KMS-11 (cell line): ENCODE data around the gene TRIO.

Source experiments
- H2AFZ ChIP-seq: fragments of 200-600 bp; sonication (generic); 2 replicates; pipeline ENCODE4 v1.6.1; 2016; ENCODE audit warnings: antibody characterized with exemption, mixed run types, low read depth
- H3K27ac ChIP-seq: fragments of 200-600 bp; sonication (generic); 2 replicates; pipeline ENCODE4 v1.6.1; 2016; ENCODE audit warnings: mild to moderate bottlenecking, mixed run types
- H3K27me3 ChIP-seq: fragments of 200-600 bp; sonication (generic); 2 replicates; pipeline ENCODE4 v1.6.1; 2017; ENCODE audit warnings: mild to moderate bottlenecking, low read depth, mixed run types, moderate library complexity; ENCODE audit not compliant: insufficient read depth
- H3K36me3 ChIP-seq: fragments of 200-600 bp; sonication (generic); 2 replicates; pipeline ENCODE4 v1.6.1; 2017; ENCODE audit warnings: mild to moderate bottlenecking, mixed run types; ENCODE audit not compliant: insufficient read depth
- H3K4me1 ChIP-seq: fragments of 200-600 bp; sonication (generic); 2 replicates; pipeline ENCODE4 v1.6.1; 2016; ENCODE audit warnings: mild to moderate bottlenecking, low read depth, mixed run types; ENCODE audit not compliant: poor library complexity, severe bottlenecking
- H3K4me2 ChIP-seq: fragments of 200-600 bp; sonication (generic); 2 replicates; pipeline ENCODE4 v1.7.0; 2016; ENCODE audit warnings: mild to moderate bottlenecking, mixed run types
- H3K4me3 ChIP-seq: fragments of 200-600 bp; sonication (generic); IDR thresholded peaks from 2 replicates; pipeline ENCODE4 v1.6.1; 2017; ENCODE audit warnings: low read depth, low read length, mixed read lengths; ENCODE audit not compliant: insufficient read depth
- H3K79me2 ChIP-seq: fragments of 200-600 bp; sonication (generic); 2 replicates; pipeline ENCODE4 v1.6.1; 2016; ENCODE audit warnings: low read depth, mixed run types; ENCODE audit not compliant: insufficient read depth
- H3K9ac ChIP-seq: fragments of 200-600 bp; sonication (generic); 2 replicates; pipeline ENCODE4 v1.6.1; 2016; ENCODE audit warnings: mild to moderate bottlenecking, mixed run types
- H4K20me1 ChIP-seq: fragments of 200-600 bp; sonication (generic); 2 replicates; pipeline ENCODE4 v1.6.1; 2016; ENCODE audit warnings: mild to moderate bottlenecking, mixed run types; ENCODE audit not compliant: insufficient read depth
- CTCF ChIP-seq: fragments of 200-600 bp; sonication (generic); conservative IDR thresholded peaks from 2 replicates; pipeline ENCODE4 v1.6.1; 2017; ENCODE audit warnings: low read depth, mild to moderate bottlenecking, antibody characterized with exemption, low read length, moderate library complexity, mixed read lengths

Gene TRIO

GRCh38 chr5:14240359-14240758, 97.2 kb downstream of the TRIO start:
- no peak overlapping the region for H3K4me3 ChIP-seq
- no peak overlapping the region for H3K9ac ChIP-seq
- peaks cover 92% of the 10 kb centered on the region for H3K79me2 ChIP-seq
- no peak overlapping the region for H3K27ac ChIP-seq
- no peaks in the 10 kb centered on the region for H4K20me1 ChIP-seq
- H3K27me3 ChIP-seq = no peaks in the 10 kb centered on the region
- TF ChIP-seq CTCF = no peak
- no peak overlapping the region for H2AFZ ChIP-seq
- 0 out of 2 replicates have a peak overlapping the region, but pooled peaks have one; percentile 7 for H3K4me2 ChIP-seq
- H3K36me3 ChIP-seq = no peaks in the 10 kb centered on the region
- peaks cover 93% of the 10 kb centered on the region for H3K4me1 ChIP-seq

- no peaks in the 10 kb centered on the region for H4K20me1 ChIP-seq
- peaks cover 90% of the 10 kb centered on the region for H3K79me2 ChIP-seq
Observed at GRCh38 chr5:14241141-14241540, 98.0 kb downstream of the TRIO start.

DNA sequence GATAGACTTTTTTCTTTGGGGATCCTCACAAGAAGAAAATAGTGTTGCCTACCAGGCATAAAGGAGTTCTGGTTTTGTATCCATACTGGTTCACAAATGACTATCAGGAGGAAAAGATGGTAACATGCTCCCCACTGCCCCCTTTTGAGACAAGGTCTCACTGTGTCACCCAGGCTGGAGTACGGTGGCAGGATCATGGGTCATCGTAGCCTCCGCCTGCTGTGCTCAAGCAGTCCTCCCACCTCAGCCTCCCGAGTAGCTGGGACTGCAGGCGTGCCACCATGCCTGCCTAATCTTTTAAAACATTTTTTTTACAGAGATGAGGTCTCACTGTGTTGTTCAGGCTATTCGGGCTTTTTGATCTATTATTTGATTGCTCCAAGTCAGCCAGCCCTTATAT, 99.3 kb downstream of the TRIO start:
- H3K4me3 ChIP-seq = no peak overlapping the region
- H2AFZ ChIP-seq = no peak overlapping the region
- H3K36me3 ChIP-seq = no peaks in the 10 kb centered on the region
- no peaks in the 10 kb centered on the region for H4K20me1 ChIP-seq
- H3K27me3 ChIP-seq = no peaks in the 10 kb centered on the region
- no peak overlapping the region for H3K4me2 ChIP-seq
- no peak overlapping the region for H3K9ac ChIP-seq
- no peak for TF ChIP-seq CTCF
- peaks cover 91% of the 10 kb centered on the region for H3K79me2 ChIP-seq
- H3K4me1 ChIP-seq = peaks cover 93% of the 10 kb centered on the region
- no peak overlapping the region for H3K27ac ChIP-seq

More at GRCh38 chr5:14241141-14241540, 98.0 kb downstream of the TRIO start:
- Histone ChIP-seq H3K9ac (no peak overlapping the region), H3K4me3 (no peak overlapping the region), H3K27me3 (no peaks in the 10 kb centered on the region), H3K4me1 (peaks cover 93% of the 10 kb centered on the region), H2AFZ (no peak overlapping the region), H3K4me2 (no peak overlapping the region), H3K36me3 (no peaks in the 10 kb centered on the region), H3K27ac (no peak overlapping the region)
- no peak for TF ChIP-seq CTCF

- peak overlapping the region; percentile 90; the same call in 1 of the 2 replicates for H3K4me2 ChIP-seq
- H3K79me2 ChIP-seq = peaks cover 91% of the 10 kb centered on the region
- H3K4me1 ChIP-seq = peaks cover 93% of the 10 kb centered on the region
Observed at GRCh38 chr5:14242871-14243383, 99.8 kb downstream of the TRIO start.

More at GRCh38 chr5:14242871-14243383, 99.8 kb downstream of the TRIO start:
- Histone ChIP-seq H3K27me3 (no peaks in the 10 kb centered on the region), H2AFZ (no peak overlapping the region), H3K36me3 (no peaks in the 10 kb centered on the region), H3K9ac (no peak overlapping the region; the same call in 1 of the 2 replicates), H3K27ac (peak overlapping the region; percentile 80; the same call in 1 of the 2 replicates), H3K4me3 (no peak overlapping the region), H4K20me1 (no peaks in the 10 kb centered on the region)
- TF ChIP-seq CTCF = no peak
